ENCODE data around the gene PLCD1.
A peak's percentile ranks its signal among the peaks of the same experiment; 100 is the strongest.

- TF ChIP-seq CTCF (IDR thresholded peaks at IDR 0.05) (peak; percentile 83), EZH2phosphoT487 (IDR thresholded peaks at IDR 0.05) (no peak), EZH2 (IDR thresholded peaks at IDR 0.05) (no peak)
These were observed 32.6 kb downstream of the PLCD1 start for GRCh38 chr3:37996785-37997301.

All from neural progenitor cell (in vitro differentiated cells).